Kidney (tissue), 14 donors: ENCODE measurements around the gene GTPBP6. TPM values are rescaled to one million over a fixed set of nuclear protein-coding genes. Genes with fewer than 3 reads are reported as not detected.
A peak's percentile ranks its signal among the peaks of the same experiment; 100 is the strongest.
"Not testable (repeated sequence)": the region's sequence is repeated elsewhere in the genome, so short reads cannot be mapped to it uniquely, and the experiment has no call there.

Experiments
- DNase-seq, 5 donors: peaks; one replicate each; pipeline ENCODE4 v3.0.0-alpha.2; 2013 to 2020
- FAIRE-seq: peaks from 2 replicates; lab custom pipeline; 2012; peaks lifted over from hg19 to GRCh38; lab: Jason Lieb, UNC
- H3K27ac ChIP-seq, 2 donors: one replicate each; pipeline ENCODE4 v1.7.0; 2013; ENCODE audit warnings: low read depth in 2 of 2, low read length in 2 of 2, inconsistent platforms in 1 of 2
- H3K27me3 ChIP-seq: one replicate; pipeline ENCODE4 v1.7.1; 2013; ENCODE audit warnings: low read length, inconsistent platforms; ENCODE audit not compliant: control insufficient read depth, insufficient read depth
- H3K36me3 ChIP-seq, 3 donors: one replicate each; pipeline versions ENCODE4 v1.7.0 to v1.7.1; 2013; ENCODE audit warnings: low read length in 3 of 3, control low read depth in 1 of 3, inconsistent platforms in 1 of 3; ENCODE audit not compliant: insufficient read depth in 3 of 3, control insufficient read depth in 2 of 3
- H3K4me1 ChIP-seq, 3 donors: one replicate each; pipeline versions ENCODE4 v1.7.0 to v1.7.1; 2013; ENCODE audit warnings: low read length in 3 of 3, inconsistent platforms in 1 of 3, low read depth in 1 of 3; ENCODE audit not compliant: control insufficient read depth in 2 of 3, insufficient read depth in 2 of 3
- H3K4me3 ChIP-seq, 3 donors: one replicate each; pipeline versions ENCODE4 v1.7.0 to v1.8.1; 2013; ENCODE audit warnings: low read length in 3 of 3, control low read depth in 1 of 3, inconsistent platforms in 1 of 3
- H3K9ac ChIP-seq, 3 donors: one replicate each; pipeline versions ENCODE4 v1.7.0 to v1.7.1; 2013; ENCODE audit warnings: low read length in 3 of 3, control low read depth in 1 of 3, inconsistent platforms in 1 of 3
- H3K9me3 ChIP-seq, 3 donors: one replicate each; pipeline versions ENCODE4 v1.7.0 to v1.7.1; 2013; ENCODE audit warnings: low read length in 3 of 3, control low read depth in 1 of 3, inconsistent platforms in 1 of 3; ENCODE audit not compliant: control insufficient read depth in 2 of 3, insufficient read depth in 1 of 3
- CTCF ChIP-seq: IDR thresholded peaks from 3 replicates; pipeline ENCODE4 v1.5.1; 2012; ENCODE audit warnings: mild to moderate bottlenecking, moderate library complexity, borderline replicate concordance; ENCODE audit not compliant: insufficient read depth; ENCODE audit errors: extremely low read depth
- intact Hi-C: fragments of 100-400 bp; cut with DNase I; formaldehyde crosslinking; loops from one replicate; pipeline ENCODE4 v1.11.1; 2022
- polyA plus RNA-seq: library from polyadenylated mRNA; stranded (reverse); fragments of 350-450 nt; fragmentation: Illumina TruSeq; extraction: RNeasy Lipid Tissue Mini Kit (QIAGEN cat#74804); gene quantifications from one replicate; pipeline ENCODE4 v1.2.3, GENCODE V29; 2014; ENCODE audit warnings: low read depth, low replicate concordance; ENCODE audit not compliant: insufficient read depth
- total RNA-seq: library from RNA; stranded (reverse); fragmentation: NEBNext Ultra II Directional; extraction: Animal tissue kit (Norgen Biotek cat#: 25700); gene quantifications from one replicate; pipeline ENCODE4 v1.2.1, GENCODE V29; 2021
- donor health status: control.
- donor health status: control.
- donor health status: control.
- donor health status: control.
- donor health status: control.
- donor health status: DM: yes; HTN: yes; CAD: no.
- donor health status: Normal renal cell carcinoma (clear cell type).

The GTPBP6 gene
- total and polyA plus RNA-seq, 2 donors from 2014 or later, result 50.1 to 61.9 TPM

- TF ChIP-seq CTCF, result no peak
- no peaks in the 10 kb centered on the region for H3K36me3 ChIP-seq
- no peak overlapping the region for H3K27ac ChIP-seq
- FAIRE-seq (no peak), DNase-seq (peak in 1 of 5 donors; percentile 44)
- H3K4me1 ChIP-seq, result peaks cover 0 to 2% (median 0%) of the 10 kb centered on the region in 3 donors
- intact Hi-C loops, result no loop called here
- H3K9me3 ChIP-seq, result no peaks in the 10 kb centered on the region
- no peak overlapping the region for H3K9ac ChIP-seq
- no peaks in the 10 kb centered on the region for H3K27me3 ChIP-seq
- H3K4me3 ChIP-seq, result no peak overlapping the region
Observed at GRCh38 chrX:258291-259040, 60.1 kb downstream of the GTPBP6 start.

- Histone ChIP-seq H3K27me3 (no peaks in the 10 kb centered on the region), H3K9me3 (no peaks in the 10 kb centered on the region), H3K4me3 (no peak overlapping the region), H3K4me1 (peaks cover 0 to 2% (median 0%) of the 10 kb centered on the region in 3 donors), H3K36me3 (no peaks in the 10 kb centered on the region), H3K9ac (no peak overlapping the region), H3K27ac (no peak overlapping the region)
- no peak for TF ChIP-seq CTCF
- intact Hi-C loops, result no loop called here
- FAIRE-seq (no peak), DNase-seq (peak in 1 of 5 donors; percentile 61)
Observed at GRCh38 chrX:257681-258289, 60.8 kb downstream of the GTPBP6 start.

GRCh38 chrX:257054-257453 is 61.5 kb downstream of the GTPBP6 start:
- H3K4me1 ChIP-seq, H3K36me3 ChIP-seq, H3K27me3 ChIP-seq, intact Hi-C loops, H3K27ac ChIP-seq, H3K9me3 ChIP-seq, FAIRE-seq, H3K9ac ChIP-seq, H3K4me3 ChIP-seq: not testable (repeated sequence)
- DNase-seq, result peak in 1 of 5 donors; percentile 39

- Histone ChIP-seq H3K27ac (no peak overlapping the region), H3K9me3 (no peaks in the 10 kb centered on the region), H3K9ac (no peak overlapping the region), H3K4me3 (no peak overlapping the region), H3K4me1 (no peaks in the 10 kb centered on the region), H3K36me3 (no peaks in the 10 kb centered on the region), H3K27me3 (no peaks in the 10 kb centered on the region)
- DNase-seq, result peak in 1 of 5 donors; percentile 64
- intact Hi-C loops, result no loop called here
- TF ChIP-seq CTCF, result no peak
- no peak for FAIRE-seq
Observed at GRCh38 chrX:255923-256331, 62.7 kb downstream of the GTPBP6 start.
